AG08395 (cell line): Measurements from ENCODE around the gene RPL19.

Source experiments
- DNase-seq: peaks from one replicate; pipeline ENCODE4 v3.0.0; 2012; ENCODE audit warnings: mixed read lengths, low spot score

Gene RPL19

GRCh38 chr17:39197380-39198185, 2.5 kb upstream of the RPL19 start, which contains the start of gene CACNB1:
CACNB1 (minus strand) TSS chr17:39197669; CDS start chr17:39197495, 174 bp downstream.
- peak; percentile 85 for DNase-seq

GRCh38 chr17:39198186-39198566, 1.9 kb upstream of the RPL19 start:
- no peak for DNase-seq

GRCh38 chr17:39199820-39200069, 338 bp upstream of the RPL19 start:
- DNase-seq, result peak; percentile 98

- DNase-seq, result no peak
Measured at GRCh38 chr17:39200957-39201510, 951 bp downstream of the RPL19 start.

- no peak for DNase-seq
Measured at GRCh38 chr17:39204245-39204644, 4.2 kb downstream of the RPL19 start.

GRCh38 chr17:39205112-39205526, 5.0 kb downstream of the RPL19 start:
- DNase-seq, result no peak

GRCh38 chr17:39208136-39208535, 8.1 kb downstream of the RPL19 start:
- DNase-seq, result no peak

- DNase-seq, result no peak
Measured at GRCh38 chr17:39208893-39209292, 8.8 kb downstream of the RPL19 start.

GRCh38 chr17:39209317-39210092, 9.4 kb downstream of the RPL19 start:
- DNase-seq, result peak; percentile 62

- no peak for DNase-seq
Measured at GRCh38 chr17:39210093-39210434, 10.0 kb downstream of the RPL19 start.

- no peak for DNase-seq
Measured at GRCh38 chr17:39212195-39212810, 12.2 kb downstream of the RPL19 start.

- DNase-seq, result no peak
Measured at GRCh38 chr17:39212841-39213480, 12.9 kb downstream of the RPL19 start.

GRCh38 chr17:39213852-39214251, 13.8 kb downstream of the RPL19 start:
- no peak for DNase-seq

- no peak for DNase-seq
Measured at GRCh38 chr17:39217734-39218369, 17.8 kb downstream of the RPL19 start.

- DNase-seq, result no peak
Measured at GRCh38 chr17:39218906-39219305, 18.8 kb downstream of the RPL19 start.

GRCh38 chr17:39219647-39220154, 19.6 kb downstream of the RPL19 start:
- DNase-seq, result no peak

- DNase-seq, result no peak
Measured at GRCh38 chr17:39221572-39221971, 21.5 kb downstream of the RPL19 start.

- no peak for DNase-seq
Measured at GRCh38 chr17:39222151-39222550, 22.1 kb downstream of the RPL19 start.

- no peak for DNase-seq
Measured at GRCh38 chr17:39222866-39223834, 23.1 kb downstream of the RPL19 start.
